ENCODE measurements around the gene BCL10. TPM values are rescaled to one million over a fixed set of nuclear protein-coding genes. Genes with fewer than 3 reads are reported as not detected.

BCL10 gene
- total RNA-seq, 1 experiment from 2014 or later = 26.1 TPM

GRCh38 chr1:85278853-85279314 lies 2.5 kb upstream of the BCL10 start:
- Mint-ChIP-seq H3K4me1 (peaks cover 40 to 47% of the 10 kb centered on the region in 2 experiments), H3K9me3 (no peaks in the 10 kb centered on the region), H3K27ac (no peak overlapping the region), H3K27me3 (ENCODE audit: low read depth) (no peaks in the 10 kb centered on the region), H3K36me3 (ENCODE audit: insufficient read depth in 1 of 3, low read depth in 3 of 3) (peaks cover 0 to 2% (median 0%) of the 10 kb centered on the region in 3 experiments; a peak in 1 of 7 replicates), H3K4me3 (no peak overlapping the region)
- Histone ChIP-seq H4K91ac (ENCODE audit: insufficient read length, low read depth, low read length) (no peak overlapping the region), H3K27me3 (ENCODE audit: insufficient read depth, low read length) (no peaks in the 10 kb centered on the region), H3K4ac (ENCODE audit: low read depth, low read length) (no peak overlapping the region), H2AFZ (ENCODE audit: low read length) (no peak overlapping the region), H3K9me3 (ENCODE audit: control insufficient read depth, low read depth, low read length) (no peaks in the 10 kb centered on the region), H4K20me1 (ENCODE audit: control insufficient read depth, insufficient read depth, insufficient read length) (no peaks in the 10 kb centered on the region), H3K4me2 (ENCODE audit: insufficient read depth, insufficient read length, low read length) (no peak overlapping the region), H2AK5ac (ENCODE audit: insufficient read length, low read length) (no peak overlapping the region), H4K8ac (replicated peaks; ENCODE audit: insufficient read length, low read depth, low read length) (no peak overlapping the region), H3K9ac (ENCODE audit: extremely low read depth, insufficient read length, low read length) (no peak overlapping the region), H2BK120ac (ENCODE audit: low read depth, low read length, poor library complexity, severe bottlenecking) (no peak overlapping the region), H3K27ac (ENCODE audit: insufficient read length, low read depth, low read length) (no peak overlapping the region), H2BK5ac (ENCODE audit: insufficient read length, low read length) (no peak overlapping the region), H3K18ac (ENCODE audit: insufficient read length, low read depth, low read length) (no peak overlapping the region), H2BK12ac (ENCODE audit: insufficient read length, low read depth, low read length) (no peak overlapping the region), H3K79me1 (ENCODE audit: insufficient read depth, low read depth, low read length, poor library complexity, severe bottlenecking) (no peaks in the 10 kb centered on the region), H3K4me1 (ENCODE audit: insufficient read depth, low read length) (0 out of 2 replicates have a peak, but pooled peaks cover 2% of the 10 kb centered on the region), H2BK20ac (ENCODE audit: low read depth, low read length, poor library complexity, severe bottlenecking) (no peak overlapping the region), H3K56ac (ENCODE audit: insufficient read length, low read depth, low read length) (no peak overlapping the region), H3K14ac (ENCODE audit: insufficient read depth, low read length) (no peak overlapping the region), H3K79me2 (ENCODE audit: insufficient read depth, low read length) (peaks cover 2% of the 10 kb centered on the region; the same call in 1 of the 2 replicates), H4K5ac (ENCODE audit: insufficient read length, low read depth, low read length) (no peak overlapping the region), H3K23ac (ENCODE audit: insufficient read length, low read depth, low read length) (no peak overlapping the region), H3K23me2 (ENCODE audit: insufficient read length, low read depth, low read length, poor library complexity, severe bottlenecking) (peaks cover 6% of the 10 kb centered on the region), H3T11ph (ENCODE audit: low read length) (no peak overlapping the region), H2BK15ac (ENCODE audit: low read depth, low read length) (no peak overlapping the region)
- WGBS (ENCODE audit: extremely low coverage, insufficient read length, low lambda C conversion rate) = no CpG with 5 or more reads among the region's 2 CpGs
- no peak for TF ChIP-seq CTCF (conservative IDR thresholded peaks at IDR 0.05)
- no peak for DNase-seq

Measured in H9 (cell line).